Measurements from ENCODE around the gene UXT. TPM values are rescaled to one million over a fixed set of nuclear protein-coding genes. Genes with fewer than 3 reads are reported as not detected.
A peak's percentile ranks its signal among the peaks of the same experiment; 100 is the strongest.

Gene UXT
- total RNA-seq, 1 donor = 176 TPM

- Histone ChIP-seq H3K4me1 (ENCODE audit: insufficient read depth, low read length) (peaks cover 15% of the 10 kb centered on the region), H3K4me3 (ENCODE audit: low read length) (no peak overlapping the region), H3K9me3 (ENCODE audit: low read depth, low read length) (no peaks in the 10 kb centered on the region), H3K27me3 (ENCODE audit: insufficient read depth, low read length) (no peaks in the 10 kb centered on the region)
Observed at GRCh38 chrX:47661539-47661938, 2.6 kb upstream of the UXT start.

GRCh38 chrX:47659421-47659726, 394 bp upstream of the UXT start:
- Histone ChIP-seq H3K4me1 (ENCODE audit: insufficient read depth, low read length) (peaks cover 15% of the 10 kb centered on the region), H3K9me3 (ENCODE audit: low read depth, low read length) (no peaks in the 10 kb centered on the region), H3K27me3 (ENCODE audit: insufficient read depth, low read length) (no peaks in the 10 kb centered on the region), H3K4me3 (ENCODE audit: low read length) (peak overlapping the region; percentile 66)

GRCh38 chrX:47658301-47658683, 688 bp downstream of the UXT start:
- Histone ChIP-seq H3K9me3 (ENCODE audit: low read depth, low read length) (no peaks in the 10 kb centered on the region), H3K27me3 (ENCODE audit: insufficient read depth, low read length) (no peaks in the 10 kb centered on the region), H3K4me1 (ENCODE audit: insufficient read depth, low read length) (peaks cover 15% of the 10 kb centered on the region), H3K4me3 (ENCODE audit: low read length) (peak overlapping the region; percentile 66)

- no peaks in the 10 kb centered on the region for H3K9me3 ChIP-seq (ENCODE audit: low read depth, low read length)
- H3K27me3 ChIP-seq (ENCODE audit: insufficient read depth, low read length) = no peaks in the 10 kb centered on the region
- peaks cover 19% of the 10 kb centered on the region for H3K4me1 ChIP-seq (ENCODE audit: insufficient read depth, low read length)
- peak overlapping the region; percentile 58 for H3K4me3 ChIP-seq (ENCODE audit: low read length)
Observed at GRCh38 chrX:47651043-47651905, 7.7 kb downstream of the UXT start.

- no peaks in the 10 kb centered on the region for H3K27me3 ChIP-seq (ENCODE audit: insufficient read depth, low read length)
- peak within 1 kb of the TSS; percentile 58 for H3K4me3 ChIP-seq (ENCODE audit: low read length)
- H3K4me1 ChIP-seq (ENCODE audit: insufficient read depth, low read length) = peaks cover 19% of the 10 kb centered on the region
- no peaks in the 10 kb centered on the region for H3K9me3 ChIP-seq (ENCODE audit: low read depth, low read length)
Observed at GRCh38 chrX:47650164-47651042, 8.6 kb downstream of the UXT start, which contains the start of gene ELK1. ELK1 (minus strand) TSS chrX:47650563; CDS start chrX:47641441, 9,122 bp downstream.

GRCh38 chrX:47649781-47650163, 9.2 kb downstream of the UXT start:
- Histone ChIP-seq H3K27me3 (ENCODE audit: insufficient read depth, low read length) (no peaks in the 10 kb centered on the region), H3K4me1 (ENCODE audit: insufficient read depth, low read length) (peaks cover 19% of the 10 kb centered on the region), H3K4me3 (ENCODE audit: low read length) (peak overlapping the region; percentile 58), H3K9me3 (ENCODE audit: low read depth, low read length) (no peaks in the 10 kb centered on the region)

GRCh38 chrX:47649271-47649670, 9.7 kb downstream of the UXT start:
- peak overlapping the region; percentile 18 for H3K4me3 ChIP-seq (ENCODE audit: low read length)
- H3K4me1 ChIP-seq (ENCODE audit: insufficient read depth, low read length) = peaks cover 19% of the 10 kb centered on the region
- no peaks in the 10 kb centered on the region for H3K9me3 ChIP-seq (ENCODE audit: low read depth, low read length)
- no peaks in the 10 kb centered on the region for H3K27me3 ChIP-seq (ENCODE audit: insufficient read depth, low read length)

- Histone ChIP-seq H3K27me3 (ENCODE audit: insufficient read depth, low read length) (no peaks in the 10 kb centered on the region), H3K4me1 (ENCODE audit: insufficient read depth, low read length) (peaks cover 23% of the 10 kb centered on the region), H3K4me3 (ENCODE audit: low read length) (no peak overlapping the region), H3K9me3 (ENCODE audit: low read depth, low read length) (no peaks in the 10 kb centered on the region)
Observed at GRCh38 chrX:47648376-47648775, 10.6 kb downstream of the UXT start.

- Histone ChIP-seq H3K4me1 (ENCODE audit: insufficient read depth, low read length) (peaks cover 23% of the 10 kb centered on the region), H3K9me3 (ENCODE audit: low read depth, low read length) (no peaks in the 10 kb centered on the region), H3K4me3 (ENCODE audit: low read length) (no peak overlapping the region), H3K27me3 (ENCODE audit: insufficient read depth, low read length) (no peaks in the 10 kb centered on the region)
Observed at GRCh38 chrX:47646636-47647035, 12.3 kb downstream of the UXT start.

GRCh38 chrX:47645530-47645929, 13.4 kb downstream of the UXT start:
- Histone ChIP-seq H3K4me3 (ENCODE audit: low read length) (no peak overlapping the region), H3K27me3 (ENCODE audit: insufficient read depth, low read length) (no peaks in the 10 kb centered on the region), H3K9me3 (ENCODE audit: low read depth, low read length) (no peaks in the 10 kb centered on the region), H3K4me1 (ENCODE audit: insufficient read depth, low read length) (peaks cover 18% of the 10 kb centered on the region)

- Histone ChIP-seq H3K9me3 (ENCODE audit: low read depth, low read length) (no peaks in the 10 kb centered on the region), H3K4me3 (ENCODE audit: low read length) (no peak overlapping the region), H3K4me1 (ENCODE audit: insufficient read depth, low read length) (peaks cover 18% of the 10 kb centered on the region), H3K27me3 (ENCODE audit: insufficient read depth, low read length) (no peaks in the 10 kb centered on the region)
Observed at GRCh38 chrX:47644557-47645091, 14.4 kb downstream of the UXT start.

- Histone ChIP-seq H3K4me3 (ENCODE audit: low read length) (no peak overlapping the region), H3K27me3 (ENCODE audit: insufficient read depth, low read length) (no peaks in the 10 kb centered on the region), H3K4me1 (ENCODE audit: insufficient read depth, low read length) (peaks cover 11% of the 10 kb centered on the region), H3K9me3 (ENCODE audit: low read depth, low read length) (no peaks in the 10 kb centered on the region)
Observed at GRCh38 chrX:47643926-47644325, 15.1 kb downstream of the UXT start.

- H3K27me3 ChIP-seq (ENCODE audit: insufficient read depth, low read length) = no peaks in the 10 kb centered on the region
- H3K4me3 ChIP-seq (ENCODE audit: low read length) = no peak overlapping the region
- H3K4me1 ChIP-seq (ENCODE audit: insufficient read depth, low read length) = peaks cover 44% of the 10 kb centered on the region
- H3K9me3 ChIP-seq (ENCODE audit: low read depth, low read length) = no peaks in the 10 kb centered on the region
Observed at GRCh38 chrX:47638816-47639215, 20.2 kb downstream of the UXT start.

GRCh38 chrX:47637546-47638195, 21.3 kb downstream of the UXT start:
- H3K4me1 ChIP-seq (ENCODE audit: insufficient read depth, low read length) = peaks cover 53% of the 10 kb centered on the region
- H3K4me3 ChIP-seq (ENCODE audit: low read length) = peak overlapping the region; percentile 40
- no peaks in the 10 kb centered on the region for H3K27me3 ChIP-seq (ENCODE audit: insufficient read depth, low read length)

More at GRCh38 chrX:47637546-47638195, 21.3 kb downstream of the UXT start:
- H3K9me3 ChIP-seq (ENCODE audit: low read depth, low read length) = no peaks in the 10 kb centered on the region
